GM12878 (cell line): ENCODE measurements around the gene PPARA. TPM values are rescaled to one million over a fixed set of nuclear protein-coding genes. Genes with fewer than 3 reads are reported as not detected.

ENCODE experiments used
- ATAC-seq: fragments of 200-7000 bp; cut with Tn5 transposase; 3 replicates; pipeline ENCODE4 v1.9.1; 2020; ENCODE audit warnings: mild to moderate bottlenecking, moderate library complexity
- BruUV-seq: library from RNA; stranded (reverse); fragments of 400-500 nt; replicated peaks from 2 replicates; lab custom pipeline; 2021; lab: Mats Ljungman, UMichigan
- CTCF ChIA-PET: fragments of 300-600 bp; sonication (Branson Sonifier 250); formaldehyde crosslinking; extraction: SDS; loops from one replicate; lab custom pipeline; 2021; ENCODE audit warnings: inconsistent platforms; lab: Yijun Ruan, JAX
- POLR2A ChIA-PET: fragments of 350-600 bp; formaldehyde crosslinking; extraction: SDS; loops from one replicate; lab custom pipeline; 2021; ENCODE audit warnings: inconsistent platforms; lab: Charles Lee
- RAD21 ChIA-PET: fragments of 300-600 bp; sonication (Branson Sonifier 250); formaldehyde crosslinking; loops from one replicate; lab custom pipeline; 2023; ENCODE audit warnings: antibody characterized with exemption; ENCODE audit not compliant: unreplicated experiment; lab: Charles Lee
- SMC1A ChIA-PET: fragments of 300-600 bp; sonication (Branson Sonifier 250); formaldehyde crosslinking; loops from one replicate; lab custom pipeline; 2023; ENCODE audit not compliant: unreplicated experiment, uncharacterized antibody; lab: Charles Lee
- DNase-seq: peaks from one replicate; pipeline ENCODE4 v3.0.0-alpha.2; 2011; ENCODE audit warnings: low read depth, low spot score
- FAIRE-seq: peaks from 3 replicates; lab custom pipeline; 2011; peaks lifted over from hg19 to GRCh38; lab: Jason Lieb, UNC
- H2AFZ ChIP-seq: 2 replicates; pipeline ENCODE4 v1.6.0; 2011; ENCODE audit warnings: low read depth, low read length, control low read depth; ENCODE audit not compliant: control insufficient read depth
- H3K27ac ChIP-seq: 2 replicates; pipeline ENCODE4 v1.5.1; 2011; ENCODE audit warnings: control low read depth; ENCODE audit not compliant: control insufficient read depth, insufficient read depth
- H3K27me3 ChIP-seq, 2 experiments: replicated peaks in 1 of 2; 2 replicates each; pipeline versions ENCODE4 v1.6.0 to v1.6.1; 2011; ENCODE audit warnings: low read length in 1 of 2; ENCODE audit not compliant: control insufficient read depth in 2 of 2, insufficient read depth in 2 of 2
- H3K36me3 ChIP-seq, 2 experiments: 2 replicates each; pipeline ENCODE4 v1.5.1; 2011; ENCODE audit warnings: low read length in 1 of 2; ENCODE audit not compliant: control insufficient read depth in 2 of 2, insufficient read depth in 2 of 2
- H3K4me1 ChIP-seq: 2 replicates; pipeline ENCODE4 v1.6.1; 2011; ENCODE audit warnings: mild to moderate bottlenecking, low read length, moderate library complexity, mixed read lengths; ENCODE audit not compliant: control insufficient read depth, insufficient read depth
- H3K4me2 ChIP-seq: 2 replicates; pipeline ENCODE4 v1.6.0; 2011; ENCODE audit warnings: control low read depth; ENCODE audit not compliant: control insufficient read depth, insufficient read depth
- H3K4me3 ChIP-seq: fragments of 200-600 bp; sonication (generic); 2 replicates; pipeline ENCODE4 v1.5.1; 2016
- H3K79me2 ChIP-seq: 2 replicates; pipeline ENCODE4 v1.6.0; 2011; ENCODE audit warnings: low read length; ENCODE audit not compliant: control insufficient read depth, insufficient read depth
- H3K9ac ChIP-seq: 2 replicates; pipeline ENCODE4 v1.8.0; 2011; ENCODE audit warnings: low read length, control low read depth, mixed read lengths; ENCODE audit not compliant: control insufficient read depth, insufficient read depth
- H3K9me3 ChIP-seq: replicated peaks from 3 replicates; pipeline ENCODE4 v1.5.1; 2011; ENCODE audit warnings: mild to moderate bottlenecking, low read length; ENCODE audit not compliant: control insufficient read depth, insufficient read depth
- H4K20me1 ChIP-seq: 2 replicates; pipeline ENCODE4 v1.6.0; 2011; ENCODE audit not compliant: control insufficient read depth, insufficient read depth
- ASH2L ChIP-seq: fragments of 300-600, 200-600 bp; sonication (generic); IDR thresholded peaks from 2 replicates; pipeline ENCODE4 v1.6.1; 2017; ENCODE audit warnings: low read depth, mild to moderate bottlenecking, borderline replicate concordance
- BCL11A ChIP-seq: IDR thresholded peaks from 2 replicates; pipeline ENCODE4 v1.6.1; 2011; ENCODE audit warnings: low read depth, low read length
- EGR1 ChIP-seq, 2 experiments: IDR thresholded peaks; 1 replicate in 1 of 2; 2 replicates in 1 of 2; pipeline ENCODE4 v1.6.1; 2011 to 2012; ENCODE audit warnings: low read depth in 2 of 2, low read length in 2 of 2, borderline replicate concordance in 1 of 2, mild to moderate bottlenecking in 1 of 2, moderate library complexity in 1 of 2
- JUNB ChIP-seq: IDR thresholded peaks from 2 replicates; pipeline ENCODE4 v1.6.1; 2016; ENCODE audit warnings: antibody characterized with exemption, mild to moderate bottlenecking
- POLR2A ChIP-seq: IDR thresholded peaks from 2 replicates; pipeline ENCODE4 v1.6.1; 2011; ENCODE audit warnings: low read depth, mild to moderate bottlenecking, low read length
- POU2F2 ChIP-seq: IDR thresholded peaks from 3 replicates; pipeline ENCODE4 v1.6.1; 2011; ENCODE audit warnings: low read depth, mild to moderate bottlenecking, low read length, borderline replicate concordance
- RAD21 ChIP-seq: IDR thresholded peaks from 2 replicates; pipeline ENCODE4 v1.6.1; 2011; ENCODE audit warnings: mild to moderate bottlenecking, low read depth, low read length, moderate library complexity; ENCODE audit not compliant: insufficient read depth
- RAD51 ChIP-seq: fragments of 450-650 bp; IDR thresholded peaks from 2 replicates; pipeline ENCODE4 v1.6.1; 2016; ENCODE audit warnings: moderate library complexity, mild to moderate bottlenecking, inconsistent platforms
- SMC3 ChIP-seq: IDR thresholded peaks from 2 replicates; pipeline ENCODE4 v1.6.1; 2011; ENCODE audit warnings: low read length, improper control_type of control experiment, borderline replicate concordance
- STAT1 ChIP-seq: fragments of 450-650 bp; conservative IDR thresholded peaks from 2 replicates; pipeline ENCODE4 v1.6.1; 2014; ENCODE audit warnings: antibody characterized with exemption, mild to moderate bottlenecking
- YY1 ChIP-seq: IDR thresholded peaks from 2 replicates; pipeline ENCODE4 v1.6.1; 2011; ENCODE audit warnings: low read depth, mild to moderate bottlenecking, low read length
- WGBS: methylation state at CpG from one replicate; pipeline ENCODE4 v1.1.6; 2016; ENCODE audit warnings: low lambda C conversion rate; ENCODE audit not compliant: insufficient replicate concordance, insufficient coverage; ENCODE audit errors: missing lambda C conversion rate; 5-methylcytosine and 5-hydroxymethylcytosine counted together
- in situ Hi-C: fragments of 300-500 bp; cut with MboI; formaldehyde crosslinking; loops from 9 replicates; pipeline ENCODE4 v1.14.3; 2018; ENCODE audit warnings: mixed read lengths
- intact Hi-C: fragments of 100-400 bp; cut with micrococcal nuclease; formaldehyde crosslinking; loops from one replicate; pipeline ENCODE4 v1.14.2; 2022; ENCODE audit not compliant: unreplicated experiment
- polyA plus RNA-seq, 11 experiments: library from polyadenylated mRNA; depleted of rRNA in 4 of 11; unstranded in 6 of 11; stranded (reverse) in 5 of 11; fragments of >200 nt; fragmentation: Nextera tagmentation in 4 of 11; fragmentation: Illumina TruSeq in 1 of 11; extraction: Ambion mirVana in 4 of 11; extraction: Trizol in 1 of 11; gene quantifications; 1 replicate in 1 of 11; 2 replicates in 10 of 11; pipeline versions ENCODE4 v1.2.1 to v1.2.3, GENCODE V29; 2011 to 2016; ENCODE audit warnings: inconsistent platforms in 2 of 11, missing spikeins in 2 of 11, low read depth in 1 of 11
- total RNA-seq, 4 experiments: library from RNA; depleted of rRNA in 3 of 4; stranded (reverse); fragments of >200 nt in 3 of 4; fragmentation: Illumina TruSeq in 1 of 4; extraction: Trizol in 1 of 4; gene quantifications; 2 replicates each; pipeline versions ENCODE4 v1.2.1 to v1.2.3, GENCODE V29; 2013 to 2021
- TF ChIP-seq, protein P1 (sequence below): IDR thresholded peaks from 2 replicates; pipeline ENCODE4 v1.6.1; 2012; ENCODE audit warnings: mild to moderate bottlenecking, low read depth, low read length

The PPARA gene
- total and polyA plus RNA-seq, 10 of the 15 experiments (the other 5 are each of a cell fraction or from before 2014, with no cell fraction given): 0.72 to 10.4 (median 4.6) TPM

DNA sequence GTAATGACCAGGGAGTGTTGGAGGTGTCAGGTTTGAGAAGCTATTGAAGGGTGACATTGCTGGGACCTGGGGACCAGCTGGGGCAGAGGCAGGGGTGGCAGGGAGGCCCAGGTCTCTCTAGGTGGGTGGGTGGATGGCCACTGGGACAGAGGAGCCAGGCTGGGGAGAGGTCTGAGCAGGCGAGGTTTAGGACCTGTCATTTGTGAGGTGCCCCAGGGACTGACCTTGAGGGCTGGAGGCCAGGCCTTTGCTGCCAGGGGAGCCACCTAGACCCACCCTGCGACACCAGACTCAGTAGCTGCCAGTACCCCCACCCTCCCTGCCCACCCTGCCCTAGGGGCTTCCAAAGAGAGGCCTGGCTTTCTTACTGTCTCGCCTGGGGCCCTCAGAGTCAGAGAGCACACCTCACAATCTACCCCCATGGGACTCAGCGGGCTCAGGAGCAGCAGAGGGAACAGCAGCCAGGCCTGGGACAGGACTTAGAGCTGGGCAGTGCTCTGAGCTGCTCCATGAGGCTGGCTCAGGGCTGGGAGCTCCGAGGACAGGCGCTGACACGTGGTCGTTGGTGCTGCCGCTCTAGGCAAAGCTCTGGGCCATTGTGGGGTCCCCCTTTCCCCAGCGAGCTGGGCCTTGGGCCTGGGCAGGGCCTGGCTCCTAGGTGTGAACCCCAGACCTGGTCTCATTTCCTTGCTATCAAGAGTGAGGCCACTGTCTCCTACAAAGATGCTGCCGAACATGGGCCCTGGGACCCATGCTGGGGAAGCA, 28.6 kb upstream of the PPARA start:
- H3K4me1 ChIP-seq: no peaks in the 10 kb centered on the region
- ChIA-PET RAD21 (interaction anchor here (0.6 to 2.4 kb wide), 10 partner anchors 86 to 481 kb away, joined by 3 to 15 read pairs (median 4); partner anchors contain the start of genes CDPF1 and GTSE1), SMC1A (interaction anchor here (0.6 to 1.8 kb wide), 8 partner anchors 11 to 271 kb away, joined by 3 to 11 read pairs (median 4); partner anchors contain the start of gene GTSE1), CTCF (interaction anchor here (0.5 to 3.2 kb wide), 15 partner anchors 97 to 420 kb away, joined by 3 to 32 read pairs (median 4); partner anchors contain the start of genes GTSE1 and TTC38), POLR2A (no interaction called here)
- no peak overlapping the region for H3K4me3 ChIP-seq
- H2AFZ ChIP-seq: no peak overlapping the region
- TF ChIP-seq STAT1: no peak
- no peak for TF ChIP-seq POU2F2
- no peak for TF ChIP-seq POLR2A
- TF ChIP-seq BCL11A: no peak
- no peaks in the 10 kb centered on the region for H3K9me3 ChIP-seq
- H3K79me2 ChIP-seq: no peaks in the 10 kb centered on the region
- no peak overlapping the region for H3K27ac ChIP-seq
- in situ Hi-C loops (loop anchor here (5.0 kb wide), 2 partner anchors 191 to 421 kb away; no protein-coding TSS in a partner anchor), intact Hi-C loops (loop anchor here (1.0 to 5.0 kb wide), 3 partner anchors 176 to 421 kb away; partner anchors contain the start of gene GTSE1)
- no peak overlapping the region for H3K4me2 ChIP-seq
- no peak for ATAC-seq
- no peaks in the 10 kb centered on the region; a peak in 1 of 4 replicates for H3K27me3 ChIP-seq
- H3K9ac ChIP-seq: no peak overlapping the region
- BruUV-seq: no TSS peak
- no peak for FAIRE-seq
- H3K36me3 ChIP-seq: no peaks in the 10 kb centered on the region
- no peaks in the 10 kb centered on the region; the same call in 1 of the 2 replicates for H4K20me1 ChIP-seq
- WGBS: 19% methylated on average over 11 of the region's 11 CpGs
- DNase-seq: no peak

DNA sequence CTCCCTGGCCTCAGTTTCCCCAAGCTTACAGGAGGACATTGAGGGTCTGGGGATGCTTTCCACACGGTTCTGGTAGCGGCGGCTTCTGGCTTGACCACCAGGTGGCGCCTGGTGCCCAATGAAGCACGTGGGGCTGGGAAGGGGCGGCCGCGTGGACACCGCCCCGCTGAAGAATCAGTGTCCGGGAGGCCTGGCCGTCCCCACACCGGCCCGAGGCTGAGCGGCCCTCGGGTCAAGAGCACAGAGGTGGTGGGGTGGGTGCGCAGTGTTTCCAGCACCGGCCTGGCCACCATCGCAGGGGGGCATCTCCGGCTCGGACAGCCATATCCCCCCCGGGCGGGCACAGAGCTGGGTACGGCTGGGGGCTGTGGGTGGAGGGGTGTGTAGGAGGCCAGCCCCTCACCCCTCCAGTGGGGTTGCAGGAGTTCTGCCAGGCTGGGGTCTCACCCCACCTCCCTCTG, 27.8 kb upstream of the PPARA start:
- POLR2A ChIA-PET: no interaction called here
- Histone ChIP-seq H2AFZ (no peak overlapping the region), H3K36me3 (no peaks in the 10 kb centered on the region), H3K4me3 (no peak overlapping the region), H3K4me2 (no peak overlapping the region), H3K27me3 (no peaks in the 10 kb centered on the region; a peak in 1 of 4 replicates), H3K4me1 (no peaks in the 10 kb centered on the region), H4K20me1 (no peaks in the 10 kb centered on the region), H3K9ac (no peak overlapping the region), H3K27ac (no peak overlapping the region), H3K9me3 (no peaks in the 10 kb centered on the region), H3K79me2 (no peaks in the 10 kb centered on the region)
- peak; percentile 89 for ATAC-seq
- SMC1A ChIA-PET: interaction anchor here (0.9 to 1.8 kb wide), 7 partner anchors 116 to 270 kb away, joined by 3 to 11 read pairs (median 3); partner anchors contain the start of gene GTSE1
- 20% methylated on average over 24 of the region's 24 CpGs for WGBS
- peak; percentile 65 for FAIRE-seq
- RAD21 ChIA-PET: interaction anchor here (1.0 to 2.4 kb wide), 7 partner anchors 116 to 192 kb away, joined by 3 to 15 read pairs (median 4); partner anchors contain the start of genes CDPF1 and GTSE1
- BruUV-seq: no TSS peak
- intact Hi-C loops (loop anchor here (1.0 to 5.0 kb wide), 3 partner anchors 175 to 420 kb away; partner anchors contain the start of gene GTSE1), in situ Hi-C loops (loop anchor here (5.0 kb wide), 2 partner anchors 190 to 420 kb away; no protein-coding TSS in a partner anchor)
- DNase-seq: no peak
- CTCF ChIA-PET: interaction anchor here (0.8 to 3.2 kb wide), 13 partner anchors 100 to 419 kb away, joined by 3 to 32 read pairs (median 4); partner anchors contain the start of genes GTSE1 and TTC38
- peak; percentile 96 for TF ChIP-seq SMC3
- no peak for TF ChIP-seq JUNB
- no peak for TF ChIP-seq ASH2L
- no peak for TF ChIP-seq RAD51
- TF ChIP-seq RAD21: peak; percentile 77
- no peak for TF ChIP-seq EGR1 (IDR thresholded peaks at IDR 0.05; ENCODE audit: borderline replicate concordance in 1 of 2, low read depth in 2 of 2, low read length in 2 of 2)
- TF ChIP-seq, protein P1, sequence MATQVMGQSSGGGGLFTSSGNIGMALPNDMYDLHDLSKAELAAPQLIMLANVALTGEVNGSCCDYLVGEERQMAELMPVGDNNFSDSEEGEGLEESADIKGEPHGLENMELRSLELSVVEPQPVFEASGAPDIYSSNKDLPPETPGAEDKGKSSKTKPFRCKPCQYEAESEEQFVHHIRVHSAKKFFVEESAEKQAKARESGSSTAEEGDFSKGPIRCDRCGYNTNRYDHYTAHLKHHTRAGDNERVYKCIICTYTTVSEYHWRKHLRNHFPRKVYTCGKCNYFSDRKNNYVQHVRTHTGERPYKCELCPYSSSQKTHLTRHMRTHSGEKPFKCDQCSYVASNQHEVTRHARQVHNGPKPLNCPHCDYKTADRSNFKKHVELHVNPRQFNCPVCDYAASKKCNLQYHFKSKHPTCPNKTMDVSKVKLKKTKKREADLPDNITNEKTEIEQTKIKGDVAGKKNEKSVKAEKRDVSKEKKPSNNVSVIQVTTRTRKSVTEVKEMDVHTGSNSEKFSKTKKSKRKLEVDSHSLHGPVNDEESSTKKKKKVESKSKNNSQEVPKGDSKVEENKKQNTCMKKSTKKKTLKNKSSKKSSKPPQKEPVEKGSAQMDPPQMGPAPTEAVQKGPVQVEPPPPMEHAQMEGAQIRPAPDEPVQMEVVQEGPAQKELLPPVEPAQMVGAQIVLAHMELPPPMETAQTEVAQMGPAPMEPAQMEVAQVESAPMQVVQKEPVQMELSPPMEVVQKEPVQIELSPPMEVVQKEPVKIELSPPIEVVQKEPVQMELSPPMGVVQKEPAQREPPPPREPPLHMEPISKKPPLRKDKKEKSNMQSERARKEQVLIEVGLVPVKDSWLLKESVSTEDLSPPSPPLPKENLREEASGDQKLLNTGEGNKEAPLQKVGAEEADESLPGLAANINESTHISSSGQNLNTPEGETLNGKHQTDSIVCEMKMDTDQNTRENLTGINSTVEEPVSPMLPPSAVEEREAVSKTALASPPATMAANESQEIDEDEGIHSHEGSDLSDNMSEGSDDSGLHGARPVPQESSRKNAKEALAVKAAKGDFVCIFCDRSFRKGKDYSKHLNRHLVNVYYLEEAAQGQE: no peak
- peak; percentile 59; the same call in 1 of the 2 replicates for TF ChIP-seq YY1
